Endothelial cell (in vitro differentiated cells): ENCODE results near the gene CFAP61. TPM values are rescaled to one million over a fixed set of nuclear protein-coding genes. Genes with fewer than 3 reads are reported as not detected.

Source experiments
- DNase-seq: peaks from one replicate; pipeline ENCODE4 v3.0.0; 2021; ENCODE audit warnings: low spot score
- H3K27ac Mint-ChIP-seq: one replicate; pipeline ENCODE4 v1.8.0; 2021; ENCODE audit warnings: mixed read lengths, inconsistent platforms; ENCODE audit not compliant: unreplicated experiment
- H3K27me3 Mint-ChIP-seq: one replicate; pipeline ENCODE4 v1.8.0; 2021; ENCODE audit warnings: mild to moderate bottlenecking, moderate library complexity, mixed read lengths, inconsistent platforms; ENCODE audit not compliant: unreplicated experiment
- H3K36me3 Mint-ChIP-seq: one replicate; pipeline ENCODE4 v1.8.0; 2021; ENCODE audit warnings: mild to moderate bottlenecking, low read depth, mixed read lengths, inconsistent platforms; ENCODE audit not compliant: unreplicated experiment
- H3K4me1 Mint-ChIP-seq: one replicate; pipeline ENCODE4 v1.8.0; 2021; ENCODE audit warnings: mild to moderate bottlenecking, mixed read lengths, inconsistent platforms; ENCODE audit not compliant: unreplicated experiment
- H3K4me3 Mint-ChIP-seq: one replicate; pipeline ENCODE4 v1.8.0; 2021; ENCODE audit warnings: mild to moderate bottlenecking, mixed read lengths, inconsistent platforms; ENCODE audit not compliant: unreplicated experiment
- H3K9me3 Mint-ChIP-seq: one replicate; pipeline ENCODE4 v1.8.0; 2021; ENCODE audit warnings: mixed read lengths, inconsistent platforms; ENCODE audit not compliant: unreplicated experiment
- CTCF ChIP-seq: fragments of 200-600 bp; sonication (generic); IDR thresholded peaks from one replicate; pipeline ENCODE4 v1.5.0; 2021; ENCODE audit warnings: antibody characterized with exemption; ENCODE audit not compliant: unreplicated experiment
- total RNA-seq: library from RNA; stranded (reverse); fragmentation: NEBNext Ultra II Directional; extraction: Animal tissue kit (Norgen Biotek cat#: 25700); gene quantifications from one replicate; pipeline ENCODE4 v1.2.1, GENCODE V29; 2021; ENCODE audit not compliant: unreplicated experiment

CFAP61 gene
- total RNA-seq, 1 donor from 2014 or later = not detected

- Mint-ChIP-seq H3K4me1 (no peaks in the 10 kb centered on the region), H3K36me3 (no peaks in the 10 kb centered on the region), H3K4me3 (no peak overlapping the region), H3K9me3 (no peaks in the 10 kb centered on the region), H3K27ac (no peak overlapping the region), H3K27me3 (peaks cover 4% of the 10 kb centered on the region)
- no peak for TF ChIP-seq CTCF
- DNase-seq = no peak
Observed at GRCh38 chr20:20226554-20226953, 174.2 kb downstream of the CFAP61 start.

GRCh38 chr20:20227013-20227571 is 174.8 kb downstream of the CFAP61 start:
- Mint-ChIP-seq H3K4me1 (no peaks in the 10 kb centered on the region), H3K27ac (no peak overlapping the region), H3K36me3 (no peaks in the 10 kb centered on the region), H3K9me3 (no peaks in the 10 kb centered on the region), H3K27me3 (peaks cover 4% of the 10 kb centered on the region), H3K4me3 (no peak overlapping the region)
- DNase-seq = no peak
- TF ChIP-seq CTCF = no peak

- H3K4me1 Mint-ChIP-seq = no peaks in the 10 kb centered on the region
- no peaks in the 10 kb centered on the region for H3K36me3 Mint-ChIP-seq
Observed at GRCh38 chr20:20228351-20228750, 176.0 kb downstream of the CFAP61 start.

GRCh38 chr20:20229595-20229994 is 177.3 kb downstream of the CFAP61 start:
- DNase-seq = no peak
- Mint-ChIP-seq H3K4me3 (no peak overlapping the region), H3K9me3 (no peaks in the 10 kb centered on the region), H3K27me3 (peaks cover 2% of the 10 kb centered on the region), H3K27ac (no peak overlapping the region), H3K4me1 (no peaks in the 10 kb centered on the region), H3K36me3 (no peaks in the 10 kb centered on the region)
- TF ChIP-seq CTCF = no peak

More at GRCh38 chr20:20228351-20228750, 176.0 kb downstream of the CFAP61 start:
- Mint-ChIP-seq H3K4me3 (no peak overlapping the region), H3K27me3 (peaks cover 3% of the 10 kb centered on the region), H3K9me3 (no peaks in the 10 kb centered on the region), H3K27ac (no peak overlapping the region)
- no peak for DNase-seq
- TF ChIP-seq CTCF = no peak

- Mint-ChIP-seq H3K4me1 (no peaks in the 10 kb centered on the region), H3K9me3 (no peaks in the 10 kb centered on the region), H3K36me3 (no peaks in the 10 kb centered on the region), H3K27ac (no peak overlapping the region), H3K4me3 (no peak overlapping the region), H3K27me3 (peaks cover 3% of the 10 kb centered on the region)
- no peak for TF ChIP-seq CTCF
- no peak for DNase-seq
Observed at GRCh38 chr20:20230741-20231140, 178.4 kb downstream of the CFAP61 start.
